HCT116 (cell line): Measurements from ENCODE around the gene TFCP2. TPM values are rescaled to one million over a fixed set of nuclear protein-coding genes. Genes with fewer than 3 reads are reported as not detected.

Source experiments
- ATAC-seq: fragments of 200-7000 bp; cut with Tn5 transposase; 2 replicates; pipeline ENCODE4 v1.9.1; 2020; ENCODE audit warnings: mild to moderate bottlenecking, moderate library complexity
- BruUV-seq: library from RNA; stranded (reverse); fragments of 400-500 nt; replicated peaks from 2 replicates; lab custom pipeline; 2021; lab: Mats Ljungman, UMichigan
- CTCF ChIA-PET: fragments of 300-600 bp; sonication (Branson Sonifier 250); formaldehyde crosslinking; loops from one replicate; lab custom pipeline; 2021; ENCODE audit warnings: antibody characterized with exemption; lab: Charles Lee
- POLR2A ChIA-PET: fragments of 300-600, 350-600 bp; sonication (Branson Sonifier 250); formaldehyde crosslinking; loops from one replicate; lab custom pipeline; 2021; ENCODE audit warnings: antibody characterized with exemption; lab: Charles Lee
- RAD21 ChIA-PET, 2 experiments: fragments of 300-600 bp; sonication (Branson Sonifier 250); formaldehyde crosslinking; loops; one replicate each; lab custom pipeline; 2023; ENCODE audit warnings: low total read pairs in 2 of 2; ENCODE audit not compliant: uncharacterized antibody in 2 of 2, unreplicated experiment in 2 of 2, low non-redundant PET in 1 of 2; lab: Charles Lee
- DNase-seq: peaks from one replicate; pipeline ENCODE4 v3.0.0-alpha.2; 2010; ENCODE audit warnings: low read depth, low spot score
- H2AFZ ChIP-seq: fragments of 200-600 bp; shearing (Covaris generic), sonication (generic); 2 replicates; pipeline ENCODE4 v1.6.1; 2017; ENCODE audit warnings: low read depth, mixed run types, mixed read lengths, antibody characterized with exemption, low read length; ENCODE audit not compliant: poor library complexity, severe bottlenecking
- H3K27ac ChIP-seq: 2 replicates; pipeline ENCODE4 v1.5.1; 2012; ENCODE audit warnings: low read depth, low read length
- H3K27me3 ChIP-seq: fragments of 200-600 bp; sonication (generic); 2 replicates; pipeline ENCODE4 v1.6.1; 2016; ENCODE audit warnings: mixed run types, low read length, mixed read lengths; ENCODE audit not compliant: insufficient read depth
- H3K36me3 ChIP-seq, 2 experiments: fragments of 200-500 bp in 1 of 2; fragments of 200-600 bp in 1 of 2; sonication (Bioruptor generic) in 1 of 2; sonication (generic) in 1 of 2; 2 replicates each; pipeline versions ENCODE4 v1.5.1 to v1.6.1; 2014 to 2016; ENCODE audit warnings: low read length in 2 of 2, inconsistent platforms in 1 of 2, mixed read lengths in 1 of 2, mixed run types in 1 of 2; ENCODE audit not compliant: insufficient read depth in 2 of 2, control insufficient read depth in 1 of 2
- H3K4me1 ChIP-seq, 2 experiments: fragments of 200-600 bp in 1 of 2; sonication (generic) in 1 of 2; 2 replicates each; pipeline versions ENCODE4 v1.5.1 to v1.6.1; 2012 to 2017; ENCODE audit warnings: low read length in 2 of 2, inconsistent platforms in 1 of 2, mild to moderate bottlenecking in 1 of 2, mixed read lengths in 1 of 2, mixed run types in 1 of 2, moderate library complexity in 1 of 2; ENCODE audit not compliant: insufficient read depth in 2 of 2, control insufficient read depth in 1 of 2
- H3K4me2 ChIP-seq: fragments of 200-600 bp; sonication (generic); 2 replicates; pipeline ENCODE4 v1.6.1; 2017; ENCODE audit warnings: mixed run types, low read length, mixed read lengths
- H3K4me3 ChIP-seq, 2 experiments: fragments of 200-600 bp in 1 of 2; sonication (generic) in 1 of 2; replicated peaks in 1 of 2; 2 replicates each; pipeline ENCODE4 v1.5.1; 2011 to 2016; ENCODE audit warnings: low read length in 2 of 2, control low read depth in 1 of 2, low read depth in 1 of 2, mild to moderate bottlenecking in 1 of 2, mixed read lengths in 1 of 2, mixed run types in 1 of 2
- H3K79me2 ChIP-seq: fragments of 200-600 bp; sonication (generic); 2 replicates; pipeline ENCODE4 v1.6.1; 2017; ENCODE audit warnings: mild to moderate bottlenecking, mixed run types, low read length, moderate library complexity, mixed read lengths; ENCODE audit not compliant: insufficient read depth
- H3K9ac ChIP-seq: fragments of 200-600 bp; sonication (generic); 2 replicates; pipeline ENCODE4 v1.6.1; 2016; ENCODE audit warnings: low read length, mixed read lengths
- H3K9me2 ChIP-seq: fragments of 200-600 bp; sonication (generic), shearing (Covaris generic); 2 replicates; pipeline ENCODE4 v1.6.1; 2017; ENCODE audit warnings: mixed run types, mild to moderate bottlenecking, moderate library complexity; ENCODE audit not compliant: insufficient read depth
- H3K9me3 ChIP-seq, 2 experiments: fragments of 200-500 bp in 1 of 2; fragments of 200-600 bp in 1 of 2; sonication (Bioruptor generic) in 1 of 2; sonication (generic) in 1 of 2; 2 replicates each; pipeline ENCODE4 v1.6.1; 2014 to 2017; ENCODE audit warnings: low read length in 2 of 2, mixed read lengths in 2 of 2, inconsistent platforms in 1 of 2, low read depth in 1 of 2, mild to moderate bottlenecking in 1 of 2, mixed run types in 1 of 2, moderate library complexity in 1 of 2; ENCODE audit not compliant: control insufficient read depth in 1 of 2, insufficient read depth in 1 of 2
- H4K20me1 ChIP-seq: fragments of 200-600 bp; sonication (generic), shearing (Covaris generic); 2 replicates; pipeline ENCODE4 v1.6.1; 2017; ENCODE audit warnings: mixed run types, mild to moderate bottlenecking, moderate library complexity; ENCODE audit not compliant: insufficient read depth
- CBX3 ChIP-seq: IDR thresholded peaks from 2 replicates; pipeline ENCODE4 v1.6.1; 2012; ENCODE audit warnings: low read depth
- CEBPB ChIP-seq: IDR thresholded peaks from 2 replicates; pipeline ENCODE4 v1.6.1; 2012; ENCODE audit warnings: low read depth
- CTCF ChIP-seq, 3 experiments: fragments of 200-600 bp in 1 of 3; sonication (generic) in 1 of 3; IDR thresholded peaks in 2 of 3; conservative IDR thresholded peaks in 1 of 3; 2 replicates each; pipeline ENCODE4 v1.5.1; 2012 to 2017; ENCODE audit warnings: low read depth in 2 of 3, low read length in 2 of 3, antibody characterized with exemption in 1 of 3, borderline replicate concordance in 1 of 3, control low read depth in 1 of 3, mild to moderate bottlenecking in 1 of 3, mixed read lengths in 1 of 3, mixed run types in 1 of 3, moderate library complexity in 1 of 3; ENCODE audit not compliant: insufficient read depth in 1 of 3
- EGR1 ChIP-seq: IDR thresholded peaks from 2 replicates; pipeline ENCODE4 v1.6.1; 2012; ENCODE audit warnings: low read depth
- EZH2 ChIP-seq: fragments of 200-600 bp; sonication (generic); IDR thresholded peaks from 2 replicates; pipeline ENCODE4 v1.6.1; 2017; ENCODE audit warnings: antibody characterized with exemption, mixed run types
- EZH2phosphoT487 ChIP-seq: fragments of 200-600 bp; IDR thresholded peaks from 2 replicates; pipeline ENCODE4 v1.6.1; 2018; ENCODE audit warnings: antibody characterized with exemption, borderline replicate concordance
- FOSL1 ChIP-seq: IDR thresholded peaks from 2 replicates; pipeline ENCODE4 v1.6.1; 2012; ENCODE audit warnings: low read depth
- JUND ChIP-seq: IDR thresholded peaks from 2 replicates; pipeline ENCODE4 v1.6.1; 2012
- MAX ChIP-seq: IDR thresholded peaks from 2 replicates; pipeline ENCODE4 v1.6.1; 2012
- POLR2A ChIP-seq: IDR thresholded peaks from 2 replicates; pipeline ENCODE4 v1.7.0; 2011; ENCODE audit warnings: borderline replicate concordance; ENCODE audit not compliant: insufficient read depth, insufficient read length; ENCODE audit errors: extremely low read depth
- POLR2AphosphoS5 ChIP-seq: IDR thresholded peaks from 2 replicates; pipeline ENCODE4 v1.6.1; 2011; ENCODE audit warnings: mild to moderate bottlenecking, low read depth, low read length, moderate library complexity
- SIN3A ChIP-seq: IDR thresholded peaks from 2 replicates; pipeline ENCODE4 v1.6.1; 2012; ENCODE audit warnings: low read depth
- SRF ChIP-seq: IDR thresholded peaks from 2 replicates; pipeline ENCODE4 v1.6.1; 2012; ENCODE audit warnings: low read depth
- YY1 ChIP-seq: IDR thresholded peaks from 2 replicates; pipeline ENCODE4 v1.6.1; 2011; ENCODE audit warnings: low read length, low read depth, moderate library complexity, mild to moderate bottlenecking; ENCODE audit not compliant: insufficient replicate concordance; ENCODE audit errors: extremely low read depth
- intact Hi-C: fragments of 100-400 bp; cut with micrococcal nuclease; formaldehyde crosslinking; loops from 2 replicates; pipeline ENCODE4 v1.10.0; 2022
- total RNA-seq: library from RNA; stranded (reverse); gene quantifications from one replicate; pipeline ENCODE4 v1.2.1, GENCODE V29; 2021; ENCODE audit not compliant: unreplicated experiment
- TF ChIP-seq, protein P1 (sequence below): IDR thresholded peaks from 2 replicates; pipeline ENCODE4 v1.6.1; 2012

Gene TFCP2
- total RNA-seq, 1 experiment from 2014 or later, result 31.6 TPM

DNA sequence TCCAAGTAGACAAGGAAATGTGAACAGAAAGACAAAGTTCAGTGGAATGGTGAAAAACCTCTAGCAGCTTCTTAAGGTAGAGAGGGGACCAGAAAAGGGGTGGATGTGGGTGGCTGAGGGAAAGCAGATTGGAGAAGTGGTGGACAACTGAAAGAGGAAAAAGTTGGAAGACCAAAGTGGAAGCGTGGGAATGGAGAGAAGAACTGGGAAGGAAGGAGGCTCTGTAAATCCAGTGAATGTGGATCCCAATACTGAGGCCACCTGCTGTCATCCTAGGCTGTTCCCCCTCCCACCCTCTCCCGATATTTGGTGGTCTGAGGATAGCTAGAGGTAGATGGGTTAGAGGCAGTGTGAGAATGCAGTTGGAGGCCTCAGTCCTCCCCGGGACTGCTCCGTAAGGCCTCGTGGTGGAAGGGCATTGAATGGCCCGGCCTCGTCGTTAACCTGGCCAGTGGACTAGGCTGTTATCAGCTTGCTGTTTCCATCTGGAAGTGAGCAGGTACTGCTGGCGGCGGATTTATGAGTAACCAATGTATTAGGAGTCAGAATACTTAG lies 45.7 kb upstream of the TFCP2 start:
- BruUV-seq, result no TSS peak
- TF ChIP-seq MAX, result no peak
- no peak overlapping the region for H2AFZ ChIP-seq

GRCh38 chr12:51217968-51218606 lies 45.2 kb upstream of the TFCP2 start, which contains the start of gene POU6F1:
TSS of gene POU6F1 (minus strand) at chr12:51218062. CDS start at chr12:51206836, 11,226 bp downstream.
- H3K79me2 ChIP-seq, result no peaks in the 10 kb centered on the region
- CTCF ChIA-PET, result interaction anchor here (0.6 to 1.9 kb wide), 14 partner anchors 13 to 1278 kb away, joined by 3 to 10 read pairs (median 4); partner anchors contain the start of gene DAZAP2
- peak; percentile 51 for DNase-seq
- peaks cover 6 to 21% of the 10 kb centered on the region in 2 experiments; a peak in 3 of 4 replicates for H3K4me1 ChIP-seq
- TF ChIP-seq POLR2A (peak; percentile 29), MAX (peak; percentile 80), FOSL1 (no peak), SRF (no peak), EZH2 (no peak), EGR1 (peak; percentile 47; the same call in 1 of the 2 replicates), POLR2AphosphoS5 (peak; percentile 48; the same call in 1 of the 2 replicates), CBX3 (no peak), CEBPB (no peak), JUND (no peak), CTCF (IDR thresholded peaks at IDR 0.05 in 2 of 3, conservative IDR thresholded peaks at IDR 0.05 in 1 of 3; ENCODE audit: borderline replicate concordance in 1 of 3, insufficient read depth in 1 of 3, low read depth in 2 of 3, low read length in 2 of 3) (peak in 2 of 3 experiments; percentile 48 to 54; a peak in 4 of 6 replicates), YY1 (no peak), EZH2phosphoT487 (no peak), SIN3A (no peak)
- TF ChIP-seq, protein P1, sequence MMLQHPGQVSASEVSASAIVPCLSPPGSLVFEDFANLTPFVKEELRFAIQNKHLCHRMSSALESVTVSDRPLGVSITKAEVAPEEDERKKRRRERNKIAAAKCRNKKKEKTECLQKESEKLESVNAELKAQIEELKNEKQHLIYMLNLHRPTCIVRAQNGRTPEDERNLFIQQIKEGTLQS, result no peak
- TF ChIP-seq, all 23 proteins: peak for 5
- Histone ChIP-seq H4K20me1 (no peaks in the 10 kb centered on the region), H3K9ac (peak within 1 kb of the TSS; percentile 81), H3K4me3 (peak within 1 kb of the TSS; percentile 62 to 64), H2AFZ (no peak within 1 kb of the TSS), H3K27ac (peak within 1 kb of the TSS; percentile 54), H3K9me3 (no peaks in the 10 kb centered on the region), H3K36me3 (no peaks in the 10 kb centered on the region), H3K4me2 (peak within 1 kb of the TSS; percentile 90), H3K9me2 (no peaks in the 10 kb centered on the region), H3K27me3 (no peaks in the 10 kb centered on the region)
- TSS peak; percentile 80 for BruUV-seq
- intact Hi-C loops, result loop anchor here (2.0 to 10.0 kb wide), 2 partner anchors 45 to 133 kb away; partner anchors contain the start of genes CSRNP2 and TFCP2
- ChIA-PET POLR2A (interaction anchor here (0.6 to 2.4 kb wide), 9 partner anchors 11 to 1870 kb away, joined by 3 to 16 read pairs (median 5); partner anchors contain the start of genes CSRNP2, DAZAP2, SMAGP and TFCP2), RAD21 (interaction anchor here (0.6 to 1.3 kb wide), 6 partner anchors 20 to 190 kb away, joined by 3 to 6 read pairs (median 4); partner anchors contain the start of gene DAZAP2 (in 1 of the 2))
- ATAC-seq, result peak; percentile 88

More for the DNA sequence above, 45.7 kb upstream of the TFCP2 start:
- peak overlapping the region; percentile 81 for H3K9ac ChIP-seq
- peak overlapping the region; percentile 90 for H3K4me2 ChIP-seq
- ChIA-PET CTCF (interaction anchor here (1.6 to 1.9 kb wide), 6 partner anchors 12 to 453 kb away, joined by 3 to 10 read pairs (median 6); partner anchors contain the start of gene DAZAP2), POLR2A (interaction anchor here (1.2 to 2.4 kb wide), 4 partner anchors 12 to 136 kb away, joined by 3 to 16 read pairs (median 10); partner anchors contain the start of genes CSRNP2, DAZAP2 and SMAGP), RAD21 (interaction anchor here (0.6 to 1.3 kb wide), 2 partner anchors 20 kb away, joined by 4 to 6 read pairs; partner anchors contain the start of gene DAZAP2 (in 1 of the 2))
- no peaks in the 10 kb centered on the region for H4K20me1 ChIP-seq
- peak overlapping the region; percentile 20 for H3K27ac ChIP-seq
- intact Hi-C loops, result loop anchor here (10.0 kb wide), 1 partner anchor 134 kb away; the partner anchor contains the start of gene CSRNP2
- H3K9me2 ChIP-seq, result no peaks in the 10 kb centered on the region
- no peaks in the 10 kb centered on the region for H3K36me3 ChIP-seq
- peak overlapping the region; percentile 62 to 64 for H3K4me3 ChIP-seq
- ATAC-seq (peak; percentile 8; the same call in 1 of the 2 replicates), DNase-seq (no peak)
- no peaks in the 10 kb centered on the region for H3K27me3 ChIP-seq
- peaks cover 6 to 18% of the 10 kb centered on the region in 2 experiments; a peak in 3 of 4 replicates for H3K4me1 ChIP-seq
- H3K79me2 ChIP-seq, result no peaks in the 10 kb centered on the region
- no peaks in the 10 kb centered on the region for H3K9me3 ChIP-seq
